Measurements from ENCODE around the gene TSPEAR. TPM values are rescaled to one million over a fixed set of nuclear protein-coding genes. Genes with fewer than 3 reads are reported as not detected.
"Not testable (repeated sequence)": the region's sequence is repeated elsewhere in the genome, so short reads cannot be mapped to it uniquely, and the experiment has no call there.

The TSPEAR gene
- total RNA-seq, 1 donor from 2014 or later = 0.15 TPM

- H3K36me3 Mint-ChIP-seq (ENCODE audit: low read depth) = no peaks in the 10 kb centered on the region
- TF ChIP-seq CTCF (IDR thresholded peaks at IDR 0.05) = no peak
- peaks cover 17% of the 10 kb centered on the region for H3K4me1 Mint-ChIP-seq (ENCODE audit: low read depth)
- no peaks in the 10 kb centered on the region for H3K9me3 Mint-ChIP-seq (ENCODE audit: low read depth)
- H3K27me3 Mint-ChIP-seq (ENCODE audit: low read depth) = peaks cover 76% of the 10 kb centered on the region
- H3K27ac Mint-ChIP-seq (ENCODE audit: unreplicated experiment) = no peak overlapping the region
- no peak overlapping the region for H3K4me3 Mint-ChIP-seq (ENCODE audit: unreplicated experiment)
- DNase-seq (ENCODE audit: low spot score) = no peak
Measured at GRCh38 chr21:44700101-44701022, 11.0 kb downstream of the TSPEAR start.

- no peaks in the 10 kb centered on the region for H3K36me3 Mint-ChIP-seq (ENCODE audit: low read depth)
- peaks cover 17% of the 10 kb centered on the region for H3K4me1 Mint-ChIP-seq (ENCODE audit: low read depth)
- H3K27me3 Mint-ChIP-seq (ENCODE audit: low read depth) = peaks cover 70% of the 10 kb centered on the region
- no peak overlapping the region for H3K4me3 Mint-ChIP-seq (ENCODE audit: unreplicated experiment)
- H3K27ac Mint-ChIP-seq (ENCODE audit: unreplicated experiment) = no peak overlapping the region
- no peak for TF ChIP-seq CTCF (IDR thresholded peaks at IDR 0.05)
- H3K9me3 Mint-ChIP-seq (ENCODE audit: low read depth) = no peaks in the 10 kb centered on the region
- DNase-seq (ENCODE audit: low spot score) = no peak
Measured at GRCh38 chr21:44699502-44700001, 11.8 kb downstream of the TSPEAR start.

- H3K4me1 Mint-ChIP-seq (ENCODE audit: low read depth) = peaks cover 17% of the 10 kb centered on the region
- peaks cover 2% of the 10 kb centered on the region for H3K36me3 Mint-ChIP-seq (ENCODE audit: low read depth)
- H3K4me3 Mint-ChIP-seq (ENCODE audit: unreplicated experiment) = no peak overlapping the region
- no peak overlapping the region for H3K27ac Mint-ChIP-seq (ENCODE audit: unreplicated experiment)
- DNase-seq (ENCODE audit: low spot score) = peak; percentile 91
- H3K9me3 Mint-ChIP-seq (ENCODE audit: low read depth) = peaks cover 12% of the 10 kb centered on the region
- H3K27me3 Mint-ChIP-seq (ENCODE audit: low read depth) = peaks cover 64% of the 10 kb centered on the region
- no peak for TF ChIP-seq CTCF (IDR thresholded peaks at IDR 0.05)
Measured at GRCh38 chr21:44697811-44698734, 13.3 kb downstream of the TSPEAR start.

- Mint-ChIP-seq H3K27me3 (ENCODE audit: low read depth) (peaks cover 56% of the 10 kb centered on the region), H3K4me1 (ENCODE audit: low read depth) (peaks cover 17% of the 10 kb centered on the region), H3K9me3 (ENCODE audit: low read depth) (peaks cover 19% of the 10 kb centered on the region)
- not testable (repeated sequence) for DNase-seq (ENCODE audit: low spot score); H3K27ac Mint-ChIP-seq (ENCODE audit: unreplicated experiment); H3K4me3 Mint-ChIP-seq (ENCODE audit: unreplicated experiment); H3K36me3 Mint-ChIP-seq (ENCODE audit: low read depth)
Measured at GRCh38 chr21:44697172-44697810, 14.1 kb downstream of the TSPEAR start, which contains the start of gene KRTAP10-12. Gene KRTAP10-12, plus strand, starts transcription at chr21:44697172. Its CDS starts 30 bp downstream, at chr21:44697202.

- Mint-ChIP-seq H3K27me3 (ENCODE audit: low read depth) (peaks cover 54% of the 10 kb centered on the region), H3K36me3 (ENCODE audit: low read depth) (peaks cover 5% of the 10 kb centered on the region), H3K4me1 (ENCODE audit: low read depth) (peaks cover 17% of the 10 kb centered on the region), H3K4me3 (ENCODE audit: unreplicated experiment) (no peak overlapping the region), H3K9me3 (ENCODE audit: low read depth) (peaks cover 19% of the 10 kb centered on the region), H3K27ac (ENCODE audit: unreplicated experiment) (no peak overlapping the region)
- no peak for DNase-seq (ENCODE audit: low spot score)
- no peak for TF ChIP-seq CTCF (IDR thresholded peaks at IDR 0.05)
Measured at GRCh38 chr21:44696572-44696971, 14.8 kb downstream of the TSPEAR start.

All from chondrocyte (in vitro differentiated cells).